Osteocyte (in vitro differentiated cells): Measurements from ENCODE around the gene STARD10. TPM values are rescaled to one million over a fixed set of nuclear protein-coding genes. Genes with fewer than 3 reads are reported as not detected.

ENCODE experiments used
- DNase-seq: peaks from one replicate; pipeline ENCODE4 v3.0.0; 2021; ENCODE audit warnings: mixed read lengths; ENCODE audit not compliant: unreplicated experiment; ENCODE audit errors: extremely low spot score
- H3K27ac Mint-ChIP-seq: one replicate; pipeline ENCODE4 v1.8.0; 2021; ENCODE audit warnings: mild to moderate bottlenecking, mixed read lengths; ENCODE audit not compliant: unreplicated experiment
- H3K27me3 Mint-ChIP-seq: one replicate; pipeline ENCODE4 v1.8.0; 2021; ENCODE audit warnings: mixed read lengths; ENCODE audit not compliant: unreplicated experiment
- H3K36me3 Mint-ChIP-seq: one replicate; pipeline ENCODE4 v1.8.0; 2021; ENCODE audit warnings: mixed read lengths; ENCODE audit not compliant: unreplicated experiment
- H3K4me1 Mint-ChIP-seq: one replicate; pipeline ENCODE4 v1.8.0; 2021; ENCODE audit warnings: mixed read lengths; ENCODE audit not compliant: unreplicated experiment
- H3K4me3 Mint-ChIP-seq: one replicate; pipeline ENCODE4 v1.8.0; 2021; ENCODE audit warnings: mild to moderate bottlenecking, moderate library complexity, mixed read lengths; ENCODE audit not compliant: unreplicated experiment
- H3K9me3 Mint-ChIP-seq: one replicate; pipeline ENCODE4 v1.8.0; 2021; ENCODE audit warnings: mixed read lengths; ENCODE audit not compliant: unreplicated experiment
- CTCF ChIP-seq: fragments of 200-600 bp; sonication (generic); IDR thresholded peaks from 2 replicates; pipeline ENCODE4 v1.5.0; 2021; ENCODE audit warnings: antibody characterized with exemption, mild to moderate bottlenecking, moderate library complexity
- total RNA-seq: library from RNA; stranded (reverse); gene quantifications from 2 replicates; pipeline ENCODE4 v1.2.1, GENCODE V29; 2021

The STARD10 gene
- total RNA-seq, 1 donor from 2014 or later: 27.7 TPM

- TF ChIP-seq CTCF: no peak
- H3K36me3 Mint-ChIP-seq: no peaks in the 10 kb centered on the region
- H3K27ac Mint-ChIP-seq: no peak overlapping the region
- no peak overlapping the region for H3K4me3 Mint-ChIP-seq
- DNase-seq: no peak
- H3K27me3 Mint-ChIP-seq: no peaks in the 10 kb centered on the region
- H3K9me3 Mint-ChIP-seq: no peaks in the 10 kb centered on the region
- H3K4me1 Mint-ChIP-seq: peaks cover 23% of the 10 kb centered on the region
Measured at GRCh38 chr11:72788241-72788640, 5.6 kb downstream of the STARD10 start.

- H3K27ac Mint-ChIP-seq: no peak overlapping the region
- no peak overlapping the region for H3K4me3 Mint-ChIP-seq
- TF ChIP-seq CTCF: no peak
- peaks cover 16% of the 10 kb centered on the region for H3K4me1 Mint-ChIP-seq
- DNase-seq: no peak
- H3K9me3 Mint-ChIP-seq: no peaks in the 10 kb centered on the region
- no peaks in the 10 kb centered on the region for H3K27me3 Mint-ChIP-seq
- no peaks in the 10 kb centered on the region for H3K36me3 Mint-ChIP-seq
Measured at GRCh38 chr11:72787216-72788104, 6.4 kb downstream of the STARD10 start.

DNA sequence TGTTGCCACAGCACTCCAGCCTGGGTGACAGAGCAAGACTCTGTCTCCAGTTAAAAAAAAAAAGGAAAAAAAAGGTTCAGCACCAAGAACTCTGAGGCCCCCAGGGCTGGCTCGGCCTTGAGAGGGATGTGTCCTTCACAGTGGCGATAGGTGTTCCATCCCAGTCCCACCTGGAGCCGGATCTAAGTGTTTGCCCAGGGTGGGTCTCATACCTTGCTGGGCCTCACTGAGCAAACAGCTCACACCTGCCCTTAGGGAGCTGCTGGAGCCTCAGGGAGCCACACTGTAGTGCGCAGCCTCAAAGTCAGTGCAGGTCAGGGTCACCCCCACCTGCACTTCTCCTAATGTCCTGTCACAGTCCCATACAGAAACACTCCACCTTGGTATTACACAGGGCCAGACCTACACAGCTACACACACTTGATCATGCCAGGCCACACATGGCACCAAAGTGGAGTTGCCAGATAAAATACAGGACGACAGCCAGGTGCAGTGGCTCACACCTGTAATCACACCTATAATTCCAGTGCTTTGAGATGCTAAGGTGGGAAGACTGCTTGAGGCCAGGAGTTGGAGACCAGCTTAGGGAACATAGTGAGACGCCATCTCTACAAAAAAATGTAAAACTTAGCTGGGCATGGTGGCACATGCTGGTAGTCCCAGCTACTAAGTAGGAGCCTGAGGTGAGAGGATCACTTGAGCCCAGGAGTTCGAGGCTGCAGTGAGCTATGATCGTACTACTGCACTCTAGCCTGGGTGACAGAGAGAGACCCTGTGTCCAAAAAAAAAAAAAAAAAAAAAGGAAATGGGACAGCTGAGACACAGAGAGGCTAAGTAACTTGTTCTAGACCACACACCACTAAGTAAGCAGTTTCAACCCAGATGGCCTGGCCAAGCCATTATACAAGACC lies 7.3 kb downstream of the STARD10 start:
- Mint-ChIP-seq H3K36me3 (no peaks in the 10 kb centered on the region), H3K4me1 (peaks cover 19% of the 10 kb centered on the region), H3K27me3 (no peaks in the 10 kb centered on the region), H3K27ac (no peak overlapping the region), H3K4me3 (no peak overlapping the region), H3K9me3 (no peaks in the 10 kb centered on the region)
- no peak for TF ChIP-seq CTCF
- DNase-seq: no peak

- H3K4me3 Mint-ChIP-seq: no peak overlapping the region
- H3K9me3 Mint-ChIP-seq: no peaks in the 10 kb centered on the region
- no peak overlapping the region for H3K27ac Mint-ChIP-seq
- DNase-seq: no peak
- peaks cover 16% of the 10 kb centered on the region for H3K4me1 Mint-ChIP-seq
- no peaks in the 10 kb centered on the region for H3K36me3 Mint-ChIP-seq
- no peaks in the 10 kb centered on the region for H3K27me3 Mint-ChIP-seq
- no peak for TF ChIP-seq CTCF
Measured at GRCh38 chr11:72784662-72785061, 9.2 kb downstream of the STARD10 start.
